Chondrocyte (in vitro differentiated cells): Measurements from ENCODE around the gene TRPC5OS. TPM values are rescaled to one million over a fixed set of nuclear protein-coding genes. Genes with fewer than 3 reads are reported as not detected.

Experiments used
- DNase-seq: peaks from one replicate; pipeline ENCODE4 v3.0.0; 2021; ENCODE audit warnings: mixed read lengths, low spot score
- H3K27ac Mint-ChIP-seq: one replicate; pipeline ENCODE4 v1.8.0; 2021; ENCODE audit warnings: mild to moderate bottlenecking, moderate library complexity, mixed read lengths; ENCODE audit not compliant: unreplicated experiment
- H3K27me3 Mint-ChIP-seq: 2 replicates; pipeline ENCODE4 v1.8.0; 2021; ENCODE audit warnings: low read depth, mixed read lengths
- H3K36me3 Mint-ChIP-seq: 2 replicates; pipeline ENCODE4 v1.8.0; 2021; ENCODE audit warnings: low read depth, mixed read lengths
- H3K4me1 Mint-ChIP-seq: 2 replicates; pipeline ENCODE4 v1.8.0; 2021; ENCODE audit warnings: low read depth, mild to moderate bottlenecking, mixed read lengths
- H3K4me3 Mint-ChIP-seq: one replicate; pipeline ENCODE4 v1.8.0; 2021; ENCODE audit warnings: mild to moderate bottlenecking, moderate library complexity, mixed read lengths; ENCODE audit not compliant: unreplicated experiment
- H3K9me3 Mint-ChIP-seq: 2 replicates; pipeline ENCODE4 v1.8.0; 2021; ENCODE audit warnings: low read depth, mixed read lengths
- long read RNA-seq: library from polyadenylated mRNA; stranded (forward); transcript quantifications from one replicate; pipeline ENCODE4 v2.0.0, GENCODE V29; 2021
- total RNA-seq: library from RNA; stranded (reverse); gene quantifications from 3 replicates; pipeline ENCODE4 v1.2.1, GENCODE V29; 2021
- TF ChIP-seq, protein P1 (sequence below): fragments of 200-600 bp; sonication (generic); IDR thresholded peaks from 2 replicates; pipeline ENCODE4 v1.5.0; 2021; ENCODE audit warnings: antibody characterized with exemption, mild to moderate bottlenecking, moderate library complexity

Gene TRPC5OS
- not detected in 3 replicates for total RNA-seq
- long read RNA-seq = 0 reads

DNA sequence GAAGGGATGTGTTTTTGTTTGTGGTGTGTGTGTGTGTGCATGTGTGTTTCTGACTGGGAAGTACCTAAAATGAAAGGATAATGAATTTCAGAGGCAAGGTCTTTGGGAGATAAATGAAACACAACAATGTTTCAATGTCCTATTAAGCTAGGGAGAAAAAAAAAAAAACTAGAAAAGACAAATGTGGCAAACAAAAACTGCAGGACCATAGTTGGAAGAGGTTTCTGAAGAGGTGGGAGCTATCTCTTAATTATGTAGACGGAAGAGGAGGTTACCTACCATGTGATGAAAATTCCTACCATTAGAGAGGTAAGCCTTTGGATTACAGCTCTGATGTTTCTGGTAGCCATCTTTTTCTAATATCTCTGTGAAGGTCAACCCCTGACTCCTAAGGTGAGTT lies at the start of gene TRPC5OS:
Gene TRPC5OS (plus strand): TSS at position 301 of the 400 bp plus-strand sequence. CDS start 25,669 bp downstream, outside the sequence.
- H3K4me3 Mint-ChIP-seq = no peak within 1 kb of the TSS
- no peaks in the 10 kb centered on the region for H3K4me1 Mint-ChIP-seq
- TF ChIP-seq, protein P1, sequence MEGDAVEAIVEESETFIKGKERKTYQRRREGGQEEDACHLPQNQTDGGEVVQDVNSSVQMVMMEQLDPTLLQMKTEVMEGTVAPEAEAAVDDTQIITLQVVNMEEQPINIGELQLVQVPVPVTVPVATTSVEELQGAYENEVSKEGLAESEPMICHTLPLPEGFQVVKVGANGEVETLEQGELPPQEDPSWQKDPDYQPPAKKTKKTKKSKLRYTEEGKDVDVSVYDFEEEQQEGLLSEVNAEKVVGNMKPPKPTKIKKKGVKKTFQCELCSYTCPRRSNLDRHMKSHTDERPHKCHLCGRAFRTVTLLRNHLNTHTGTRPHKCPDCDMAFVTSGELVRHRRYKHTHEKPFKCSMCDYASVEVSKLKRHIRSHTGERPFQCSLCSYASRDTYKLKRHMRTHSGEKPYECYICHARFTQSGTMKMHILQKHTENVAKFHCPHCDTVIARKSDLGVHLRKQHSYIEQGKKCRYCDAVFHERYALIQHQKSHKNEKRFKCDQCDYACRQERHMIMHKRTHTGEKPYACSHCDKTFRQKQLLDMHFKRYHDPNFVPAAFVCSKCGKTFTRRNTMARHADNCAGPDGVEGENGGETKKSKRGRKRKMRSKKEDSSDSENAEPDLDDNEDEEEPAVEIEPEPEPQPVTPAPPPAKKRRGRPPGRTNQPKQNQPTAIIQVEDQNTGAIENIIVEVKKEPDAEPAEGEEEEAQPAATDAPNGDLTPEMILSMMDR = no peak
- H3K27me3 Mint-ChIP-seq = peaks cover 14% of the 10 kb centered on the region
- H3K9me3 Mint-ChIP-seq = no peaks in the 10 kb centered on the region
- H3K27ac Mint-ChIP-seq = no peak within 1 kb of the TSS
- no peak for DNase-seq
- H3K36me3 Mint-ChIP-seq = no peaks in the 10 kb centered on the region

DNA sequence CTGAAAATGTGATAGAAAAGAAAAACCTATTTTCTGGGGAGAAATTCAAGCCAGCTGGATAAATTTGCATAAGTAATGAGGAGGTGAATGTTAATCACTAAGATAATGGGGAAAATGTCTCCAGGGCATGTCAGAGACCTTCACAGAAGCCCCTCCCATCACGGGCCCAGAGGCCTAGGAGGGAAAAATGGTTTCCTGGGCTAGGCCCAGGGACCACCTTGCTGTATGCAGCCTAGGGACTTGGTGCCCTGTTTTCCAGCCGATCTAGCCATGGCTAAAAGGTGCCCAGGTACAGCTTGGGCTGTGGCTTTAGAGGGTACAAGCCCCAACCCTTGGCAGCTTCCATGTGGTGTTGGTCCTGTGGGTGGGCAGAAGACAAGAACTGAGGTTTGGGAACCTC lies 46.6 kb upstream of the TRPC5OS start:
- TF ChIP-seq, protein P1 = no peak
- Mint-ChIP-seq H3K27ac (no peak overlapping the region), H3K4me1 (no peaks in the 10 kb centered on the region), H3K4me3 (no peak overlapping the region), H3K27me3 (peaks cover 2% of the 10 kb centered on the region), H3K36me3 (no peaks in the 10 kb centered on the region), H3K9me3 (no peaks in the 10 kb centered on the region)
- no peak for DNase-seq

DNA sequence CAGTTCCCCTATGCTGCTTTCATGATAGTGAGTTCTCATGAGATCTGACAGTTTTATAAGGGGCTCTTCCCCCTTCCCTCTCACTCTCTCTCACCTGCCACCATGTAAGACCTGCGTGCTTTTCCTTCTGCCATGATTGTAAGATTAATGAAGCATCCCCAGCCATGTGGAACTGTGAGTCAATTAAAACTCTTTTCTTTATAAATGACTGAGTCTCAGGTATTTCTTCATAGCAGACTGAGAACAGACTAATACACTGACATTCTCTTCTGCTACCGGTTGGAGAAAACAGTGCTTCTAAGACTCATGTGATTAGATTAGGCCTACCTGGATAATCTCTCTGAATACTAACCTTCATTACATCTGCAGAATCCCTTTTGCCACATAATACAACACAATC lies 45.4 kb upstream of the TRPC5OS start:
- no peak for DNase-seq

DNA sequence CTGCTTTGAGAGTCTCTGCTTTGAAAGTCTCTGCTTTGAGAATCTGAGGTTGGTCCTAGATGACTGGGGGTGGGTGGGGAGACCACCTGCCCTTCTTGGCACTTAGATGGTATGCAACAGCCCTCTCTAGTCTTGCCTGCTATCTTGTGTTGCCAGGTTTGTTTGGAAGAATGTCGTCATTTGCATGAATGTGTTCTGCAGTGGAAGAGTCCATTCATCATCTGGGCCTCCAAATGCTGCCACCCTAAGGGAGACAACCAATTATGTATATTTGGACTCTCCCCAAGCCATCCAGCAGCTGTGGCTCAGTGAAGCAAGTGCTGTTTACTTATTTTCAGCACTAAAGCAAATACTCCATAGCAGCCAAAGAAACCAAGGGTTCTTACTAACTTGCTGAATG lies 44.6 kb upstream of the TRPC5OS start:
- Mint-ChIP-seq H3K4me1 (no peaks in the 10 kb centered on the region), H3K9me3 (no peaks in the 10 kb centered on the region), H3K27me3 (peaks cover 7% of the 10 kb centered on the region), H3K36me3 (no peaks in the 10 kb centered on the region), H3K4me3 (no peak overlapping the region), H3K27ac (no peak overlapping the region)
- TF ChIP-seq, protein P1 = no peak
- no peak for DNase-seq

More for the DNA sequence above, 45.4 kb upstream of the TRPC5OS start:
- Mint-ChIP-seq H3K4me3 (no peak overlapping the region), H3K27ac (no peak overlapping the region), H3K27me3 (peaks cover 7% of the 10 kb centered on the region), H3K4me1 (no peaks in the 10 kb centered on the region), H3K9me3 (no peaks in the 10 kb centered on the region), H3K36me3 (no peaks in the 10 kb centered on the region)
- TF ChIP-seq, protein P1 = no peak

DNA sequence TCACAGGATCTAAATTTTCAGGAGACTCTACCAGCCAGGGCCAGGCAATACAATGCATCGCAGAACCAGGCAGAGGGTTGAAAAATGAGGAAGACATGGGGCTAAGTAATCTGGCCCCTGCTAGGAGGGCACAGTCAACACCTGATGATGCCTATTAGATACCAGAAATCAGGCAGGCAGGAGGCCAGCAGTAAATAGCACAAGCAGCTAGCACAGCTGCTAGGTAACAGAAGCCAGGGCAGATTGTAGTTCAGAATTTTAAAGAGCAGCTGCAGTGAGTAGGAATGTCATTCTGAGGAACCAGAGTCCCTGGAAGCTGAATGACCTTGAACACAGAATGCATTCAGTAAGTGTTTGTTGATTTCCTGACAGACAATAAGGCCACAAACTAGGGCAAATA lies 38.8 kb upstream of the TRPC5OS start:
- Mint-ChIP-seq H3K4me3 (no peak overlapping the region), H3K27me3 (peaks cover 11% of the 10 kb centered on the region), H3K9me3 (no peaks in the 10 kb centered on the region), H3K4me1 (no peaks in the 10 kb centered on the region), H3K27ac (no peak overlapping the region), H3K36me3 (no peaks in the 10 kb centered on the region)
- TF ChIP-seq, protein P1 = no peak
- DNase-seq = no peak
